ENCODE data around the gene UBAC1.

Gene UBAC1

GRCh38 chr9:135910757-135911156 lies 50.4 kb downstream of the UBAC1 start:
- no peak for DNase-seq
- in situ Hi-C loops (cut with HindIII; ENCODE audit: low pct_ligation_motif_present, low pct_unique_long_range_greater_than_20kb, low sequenced_read_pairs), result no loop called here

- no peak for DNase-seq
- in situ Hi-C loops (cut with HindIII; ENCODE audit: low pct_ligation_motif_present, low pct_unique_long_range_greater_than_20kb, low sequenced_read_pairs), result no loop called here
Observed at GRCh38 chr9:135910216-135910615, 51.0 kb downstream of the UBAC1 start.

GRCh38 chr9:135909371-135909770 lies 51.8 kb downstream of the UBAC1 start:
- DNase-seq, result no peak
- in situ Hi-C loops (cut with HindIII; ENCODE audit: low pct_ligation_motif_present, low pct_unique_long_range_greater_than_20kb, low sequenced_read_pairs), result no loop called here

DNA sequence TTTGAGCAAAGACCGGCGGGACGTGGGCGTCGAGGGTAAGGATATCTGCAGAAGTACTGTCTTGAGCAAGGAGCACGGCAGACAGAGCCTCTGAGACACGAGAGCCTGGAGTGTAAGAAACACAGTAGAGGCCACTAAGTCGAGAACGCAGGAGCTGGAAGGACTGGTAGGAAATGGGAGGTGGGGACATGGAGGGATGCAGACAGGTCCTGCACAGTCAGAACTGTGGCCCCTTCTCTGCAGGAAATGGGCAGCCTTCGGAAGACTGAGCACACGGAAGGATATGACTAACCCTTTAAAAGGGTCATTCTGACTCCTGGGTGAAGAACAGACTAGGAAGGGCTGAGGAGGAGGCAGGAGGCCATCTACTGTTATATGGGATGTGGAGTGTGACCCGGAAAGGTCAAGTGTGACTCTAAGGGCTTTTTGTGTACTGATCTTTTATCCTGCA lies 52.4 kb downstream of the UBAC1 start:
- in situ Hi-C loops (cut with HindIII; ENCODE audit: low pct_ligation_motif_present, low pct_unique_long_range_greater_than_20kb, low sequenced_read_pairs), result no loop called here
- no peak for DNase-seq

DNA sequence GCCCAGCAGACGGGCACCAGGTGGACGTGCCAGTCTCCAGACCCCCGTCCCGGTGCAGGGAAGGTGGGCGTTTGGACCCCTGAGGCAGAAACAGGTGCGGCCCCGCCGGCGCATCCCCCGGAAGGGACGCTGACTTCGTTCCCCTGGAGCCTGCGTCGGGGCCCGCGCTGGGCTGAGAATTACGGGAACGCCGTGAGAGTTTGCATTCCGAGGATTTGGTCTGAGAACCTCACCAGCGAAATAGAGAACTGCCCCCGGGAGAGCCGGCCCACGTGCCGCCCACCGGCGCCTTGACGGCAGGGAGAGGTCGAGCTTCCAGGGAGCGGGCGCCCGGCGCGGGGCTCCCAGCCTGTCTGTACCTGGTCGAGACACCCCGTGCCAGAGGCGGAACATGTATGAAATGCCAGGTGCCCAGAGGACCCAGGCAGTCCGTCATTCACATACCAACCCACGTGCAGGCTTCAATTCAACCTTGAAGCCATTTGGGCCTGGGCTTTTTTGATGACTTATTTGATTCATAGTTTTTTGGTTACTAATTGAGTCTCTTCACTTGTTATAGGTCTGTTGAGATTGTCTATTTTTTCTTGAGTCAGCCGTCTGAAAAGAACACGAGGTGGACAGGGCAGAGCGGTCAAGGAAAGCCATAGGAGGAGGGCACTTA lies 53.0 kb downstream of the UBAC1 start:
- DNase-seq, result peak; percentile 6
- in situ Hi-C loops (cut with HindIII; ENCODE audit: low pct_ligation_motif_present, low pct_unique_long_range_greater_than_20kb, low sequenced_read_pairs), result no loop called here

GRCh38 chr9:135907431-135908092 lies 53.6 kb downstream of the UBAC1 start, which contains the start of gene CAMSAP1:
Gene CAMSAP1, minus strand, starts transcription at chr9:135907546. Its CDS starts 387 bp downstream, at chr9:135907159.
- in situ Hi-C loops (cut with HindIII; ENCODE audit: low pct_ligation_motif_present, low pct_unique_long_range_greater_than_20kb, low sequenced_read_pairs), result no loop called here
- DNase-seq, result peak; percentile 86

GRCh38 chr9:135907006-135907430 lies 54.2 kb downstream of the UBAC1 start:
- in situ Hi-C loops (cut with HindIII; ENCODE audit: low pct_ligation_motif_present, low pct_unique_long_range_greater_than_20kb, low sequenced_read_pairs), result no loop called here
- peak; percentile 38 for DNase-seq

DNA sequence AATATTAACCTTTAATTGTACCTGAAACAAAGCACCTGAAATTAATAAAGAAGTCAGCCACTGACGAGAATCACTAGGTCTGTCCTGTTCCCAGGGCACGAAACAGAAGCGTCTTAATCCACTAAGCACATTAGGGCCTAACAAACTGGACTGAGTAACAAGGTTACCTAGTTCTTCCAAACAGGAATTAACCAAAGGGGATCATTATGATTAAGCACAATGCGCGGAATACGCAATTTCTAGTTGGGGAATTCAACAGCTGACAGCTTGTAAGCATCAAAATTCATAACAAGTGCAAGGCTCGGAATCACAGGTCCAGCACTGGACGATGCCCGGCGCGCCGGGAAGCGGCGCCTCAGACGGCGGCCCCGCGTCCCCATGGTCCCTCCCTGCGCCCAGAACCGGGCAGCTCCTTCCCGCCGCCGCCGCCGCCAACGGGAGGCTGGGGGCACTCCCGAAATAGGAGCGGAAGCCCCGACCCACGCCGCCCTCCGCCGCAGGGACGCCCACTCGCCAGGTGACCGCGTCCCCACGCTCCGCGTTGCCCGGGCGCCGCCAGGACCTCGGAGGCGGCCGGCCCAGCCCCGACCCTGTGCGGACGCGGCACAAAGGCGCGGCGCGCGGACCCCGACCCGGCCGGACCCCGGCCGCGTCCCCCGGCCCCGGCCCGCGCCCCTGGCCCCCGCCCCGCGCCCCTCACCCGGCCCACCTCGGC lies 54.7 kb downstream of the UBAC1 start:
- peak; percentile 37 for DNase-seq

GRCh38 chr9:135905380-135906258 lies 55.6 kb downstream of the UBAC1 start:
- peak; percentile 34 for DNase-seq
- in situ Hi-C loops (cut with HindIII; ENCODE audit: low pct_ligation_motif_present, low pct_unique_long_range_greater_than_20kb, low sequenced_read_pairs), result no loop called here

More for the DNA sequence above, 54.7 kb downstream of the UBAC1 start:
- in situ Hi-C loops (cut with HindIII; ENCODE audit: low pct_ligation_motif_present, low pct_unique_long_range_greater_than_20kb, low sequenced_read_pairs), result no loop called here

DNA sequence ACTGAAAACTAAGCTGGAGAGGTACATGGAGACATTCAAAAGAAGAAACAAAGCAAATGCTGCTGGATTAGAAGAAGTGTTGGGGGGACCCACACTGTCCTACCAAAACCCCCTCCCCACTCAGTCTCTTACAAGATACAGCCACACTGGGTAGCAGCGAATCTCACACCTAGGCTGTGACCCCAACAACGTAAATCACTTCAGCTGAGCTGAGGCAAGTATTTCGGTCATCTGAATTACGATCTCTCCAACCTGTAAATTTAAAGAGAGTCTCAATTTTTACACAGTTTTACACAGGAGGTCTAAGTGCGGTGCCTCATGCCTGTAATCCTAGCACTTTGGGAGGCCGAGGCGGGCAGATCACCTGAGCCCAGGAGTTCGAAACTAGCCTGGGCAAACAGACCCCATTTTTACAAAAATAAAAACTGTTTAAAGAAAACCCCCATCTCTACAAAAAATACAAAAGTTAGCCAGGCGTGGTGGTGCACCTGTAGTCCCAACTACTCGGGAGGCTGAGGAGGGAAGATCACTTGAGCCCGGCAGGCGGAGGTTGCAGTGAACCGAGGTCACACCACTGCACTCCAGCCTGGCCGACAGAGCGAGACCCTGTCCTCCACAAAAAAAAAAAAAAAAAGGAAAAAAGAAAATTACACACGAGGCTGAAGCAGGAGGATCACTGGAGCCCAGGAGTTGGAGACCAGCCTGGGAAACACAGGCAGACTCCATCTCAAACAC lies 57.2 kb downstream of the UBAC1 start:
- in situ Hi-C loops (cut with HindIII; ENCODE audit: low pct_ligation_motif_present, low pct_unique_long_range_greater_than_20kb, low sequenced_read_pairs), result no loop called here
- DNase-seq, result no peak

GRCh38 chr9:135903358-135903656 lies 57.9 kb downstream of the UBAC1 start:
- no peak for DNase-seq
- in situ Hi-C loops (cut with HindIII; ENCODE audit: low pct_ligation_motif_present, low pct_unique_long_range_greater_than_20kb, low sequenced_read_pairs), result no loop called here

DNA sequence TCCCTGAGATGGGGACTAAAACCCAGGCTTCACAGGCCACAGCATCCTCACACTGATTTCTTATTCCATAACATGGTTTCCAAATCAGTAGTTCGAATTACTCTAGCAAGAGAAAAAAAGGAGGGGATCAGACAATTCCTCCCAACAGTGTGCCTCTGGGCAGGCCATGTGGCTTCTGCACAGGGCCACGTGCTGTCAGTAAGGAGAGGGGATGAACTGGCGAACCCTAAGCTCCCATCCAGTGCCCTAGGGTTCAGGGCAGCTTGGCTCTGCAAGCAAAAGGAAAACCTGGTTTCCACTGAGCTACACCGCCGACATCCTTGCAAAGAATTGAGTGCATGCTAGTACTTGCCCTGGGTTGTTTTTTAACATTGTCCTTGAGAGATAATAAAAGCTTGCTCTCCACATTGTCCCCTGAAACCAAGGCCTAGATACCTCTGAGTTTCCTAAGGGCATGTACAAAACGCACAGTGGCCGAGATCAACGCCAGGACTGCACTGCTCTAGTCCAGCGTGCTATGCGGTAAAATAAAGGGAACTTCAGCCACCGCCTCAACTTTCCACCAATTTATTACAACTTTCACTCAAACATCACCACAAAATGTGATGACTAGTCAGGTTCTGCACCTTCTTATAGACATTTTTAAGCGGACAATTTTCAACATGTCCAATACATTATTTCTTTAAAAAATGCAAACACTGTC lies 58.4 kb downstream of the UBAC1 start:
- in situ Hi-C loops (cut with HindIII; ENCODE audit: low pct_ligation_motif_present, low pct_unique_long_range_greater_than_20kb, low sequenced_read_pairs), result no loop called here
- no peak for DNase-seq

GRCh38 chr9:135901826-135902225 lies 59.3 kb downstream of the UBAC1 start:
- in situ Hi-C loops (cut with HindIII; ENCODE audit: low pct_ligation_motif_present, low pct_unique_long_range_greater_than_20kb, low sequenced_read_pairs), result no loop called here
- DNase-seq, result no peak

- DNase-seq, result no peak
- in situ Hi-C loops (cut with HindIII; ENCODE audit: low pct_ligation_motif_present, low pct_unique_long_range_greater_than_20kb, low sequenced_read_pairs), result no loop called here
Observed at GRCh38 chr9:135901031-135901758, 60.0 kb downstream of the UBAC1 start.

GRCh38 chr9:135898634-135899407 lies 62.4 kb downstream of the UBAC1 start:
- DNase-seq, result no peak

GRCh38 chr9:135896626-135897025 lies 64.5 kb downstream of the UBAC1 start:
- DNase-seq, result no peak
- in situ Hi-C loops (cut with HindIII; ENCODE audit: low pct_ligation_motif_present, low pct_unique_long_range_greater_than_20kb, low sequenced_read_pairs), result no loop called here

More at GRCh38 chr9:135898634-135899407, 62.4 kb downstream of the UBAC1 start:
- in situ Hi-C loops (cut with HindIII; ENCODE audit: low pct_ligation_motif_present, low pct_unique_long_range_greater_than_20kb, low sequenced_read_pairs), result no loop called here

Measured in ACHN (cell line).